ENCODE measurements around the gene SEC22C. TPM values are rescaled to one million over a fixed set of nuclear protein-coding genes. Genes with fewer than 3 reads are reported as not detected.

Gene SEC22C
- total and polyA plus RNA-seq, 12 donors = 21.1 to 32.9 (median 26.1) TPM

DNA sequence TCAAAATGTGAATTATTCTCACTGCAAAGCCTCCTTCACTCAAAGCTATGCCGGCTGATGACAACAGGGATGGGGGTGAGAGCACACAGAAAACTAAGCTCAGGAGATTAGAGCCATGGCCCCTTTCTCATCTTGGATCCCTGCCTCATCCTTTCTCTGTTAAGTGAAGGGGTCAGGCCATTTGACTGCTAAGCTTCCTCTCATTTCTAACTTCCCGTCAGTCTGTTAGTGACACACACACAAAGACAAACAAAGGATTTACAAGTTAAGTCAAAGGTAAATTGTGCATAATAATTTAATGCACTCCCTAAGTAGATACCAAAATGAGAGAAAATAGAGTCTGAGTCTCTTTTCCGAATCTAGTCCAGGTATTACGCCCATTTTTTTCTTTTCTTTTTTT lies 10.0 kb upstream of the SEC22C start:
- whole genome bisulfite sequencing, 2 donors = 74 to 76% methylated on average over 4 of the region's 4 CpGs
- DNase-seq (no peak), ATAC-seq (no peak)
- Histone ChIP-seq H3K4me3 (peak overlapping the region in 6 of 10 donors; percentile 67 to 88 (median 74)), H3K4me1 (peaks cover 0 to 24% (median 9%) of the 10 kb centered on the region in 9 donors), H3K9me3 (no peaks in the 10 kb centered on the region), H3K27ac (peak overlapping the region in 4 of 10 donors; percentile 75 to 87 (median 80)), H3K27me3 (no peaks in the 10 kb centered on the region), H3K36me3 (peaks cover 0 to 38% (median 0%) of the 10 kb centered on the region in 9 donors)
- intact Hi-C loops (cut with DNase I) = loop anchor here in 1 of 10 donors (5.0 kb wide), 1 partner anchor 155 kb away; no protein-coding TSS in a partner anchor
- no peak for TF ChIP-seq CTCF (IDR thresholded peaks at IDR 0.05)

- peak overlapping the region; percentile 56 to 88 (median 71) for H3K4me3 ChIP-seq
- H3K27ac ChIP-seq = peak overlapping the region in 9 of 10 donors; percentile 75 to 87 (median 83)
- ATAC-seq (peak in 6 of 8 donors; percentile 16 to 71 (median 34)), DNase-seq (peak in 1 of 2 donors; percentile 11)
- no peak for TF ChIP-seq CTCF (IDR thresholded peaks at IDR 0.05)
- H3K9me3 ChIP-seq = no peaks in the 10 kb centered on the region
- H3K4me1 ChIP-seq = peaks cover 0 to 24% (median 9%) of the 10 kb centered on the region in 9 donors
- peaks cover 0 to 35% (median 0%) of the 10 kb centered on the region in 9 donors for H3K36me3 ChIP-seq
- H3K27me3 ChIP-seq = no peaks in the 10 kb centered on the region
- intact Hi-C loops (cut with DNase I) = loop anchor here in 2 of 10 donors (1.0 to 5.0 kb wide), 2 partner anchors 9 to 156 kb away; partner anchors contain the start of gene NKTR (in 1 of the 2)
- WGBS, 2 donors = 9 to 10% methylated on average over 44 of the region's 44 CpGs
These were observed 9.4 kb upstream of the SEC22C start for GRCh38 chr3:42590989-42591756.

DNA sequence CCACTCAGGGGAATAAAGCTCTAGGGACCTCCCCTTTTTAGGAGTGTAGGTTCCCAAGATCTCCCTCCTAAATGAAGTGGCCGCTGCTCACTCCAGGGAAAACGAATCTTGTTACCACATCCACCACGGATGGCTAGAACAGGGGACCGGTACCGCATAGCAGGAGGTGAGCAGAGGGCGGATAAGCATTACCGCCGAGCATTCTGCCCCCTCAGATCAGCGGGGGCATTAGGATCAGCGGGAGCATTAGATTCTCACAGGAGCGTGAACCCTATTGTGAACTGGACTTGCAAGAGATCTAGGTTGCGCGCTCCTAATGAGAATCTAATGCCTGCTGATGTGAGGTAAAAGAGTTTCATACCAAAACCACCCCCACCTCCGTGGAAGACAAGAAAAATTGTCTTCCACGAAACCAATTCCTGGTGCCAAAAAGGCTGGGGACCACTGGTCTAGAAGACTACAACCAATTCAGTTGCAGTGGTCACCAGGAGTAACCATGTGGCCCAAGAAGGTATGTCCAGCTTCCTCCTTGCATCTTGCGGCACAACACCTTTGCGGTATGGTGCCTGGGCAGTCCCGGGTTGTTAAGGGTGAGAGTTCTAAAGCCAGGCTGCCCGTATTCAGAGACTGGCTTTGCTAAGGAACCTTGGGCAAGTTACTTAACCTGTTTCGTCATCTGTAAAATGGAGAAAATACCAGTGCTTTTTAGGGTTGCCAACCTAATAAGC lies 7.8 kb upstream of the SEC22C start:
- H3K9me3 ChIP-seq = no peaks in the 10 kb centered on the region
- WGBS, 2 donors = 92 to 93% methylated on average over 20 of the region's 20 CpGs
- no peaks in the 10 kb centered on the region for H3K27me3 ChIP-seq
- intact Hi-C loops (cut with DNase I) = loop anchor here in 4 of 10 donors (1.0 to 10.0 kb wide), 4 partner anchors 11 to 158 kb away; partner anchors contain the start of genes ZBTB47 (in 2 of the 4) and NKTR (in 1 of the 4)
- peaks cover 0 to 22% (median 0%) of the 10 kb centered on the region in 9 donors for H3K36me3 ChIP-seq
- H3K4me3 ChIP-seq = peak overlapping the region in 8 of 10 donors; percentile 61 to 88 (median 72)
- DNase-seq = no peak
- TF ChIP-seq CTCF (IDR thresholded peaks at IDR 0.05) = no peak
- H3K4me1 ChIP-seq = peaks cover 0 to 24% (median 9%) of the 10 kb centered on the region in 9 donors
- ATAC-seq = no peak
- peak overlapping the region in 5 of 10 donors; percentile 75 to 85 (median 83) for H3K27ac ChIP-seq

DNA sequence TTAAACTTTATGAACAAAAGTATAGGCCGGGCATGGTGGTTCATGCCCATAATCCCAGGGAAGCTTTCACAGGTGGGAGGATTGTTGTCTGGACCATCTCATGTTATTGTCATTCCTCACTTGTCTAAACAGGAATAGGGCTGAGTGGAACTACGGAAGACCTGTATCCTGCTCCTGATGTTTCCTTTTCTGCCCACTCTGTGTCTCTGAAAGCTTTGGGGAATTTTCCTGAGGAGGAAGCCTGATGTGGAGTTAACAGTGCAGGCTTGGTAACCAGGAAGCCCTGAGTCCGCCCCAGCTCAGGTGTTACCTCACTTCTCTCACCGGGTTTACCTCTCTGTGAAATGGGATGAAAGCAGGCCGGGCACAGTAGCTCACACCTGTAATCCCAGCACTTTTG lies 6.9 kb upstream of the SEC22C start:
- peaks cover 0 to 24% (median 9%) of the 10 kb centered on the region in 9 donors for H3K4me1 ChIP-seq
- H3K9me3 ChIP-seq = no peaks in the 10 kb centered on the region
- ATAC-seq (no peak), DNase-seq (no peak)
- WGBS, 2 donors = 67 to 78% methylated on average over 5 of the region's 5 CpGs
- no peaks in the 10 kb centered on the region for H3K27me3 ChIP-seq
- H3K27ac ChIP-seq = no peak overlapping the region
- intact Hi-C loops (cut with DNase I) = loop anchor here in 2 of 10 donors (5.0 to 10.0 kb wide), 2 partner anchors 64 to 66 kb away; partner anchors contain the start of gene ZBTB47 (in 2 of the 2)
- TF ChIP-seq CTCF (IDR thresholded peaks at IDR 0.05) = no peak
- no peak overlapping the region for H3K4me3 ChIP-seq
- peaks cover 0 to 13% (median 0%) of the 10 kb centered on the region in 9 donors for H3K36me3 ChIP-seq

All from heart right ventricle (tissue), 16 donors.